Peyer's patch (tissue), 4 donors: Measurements from ENCODE around the gene KLHL20. TPM values are rescaled to one million over a fixed set of nuclear protein-coding genes. Genes with fewer than 3 reads are reported as not detected.
A peak's percentile ranks its signal among the peaks of the same experiment; 100 is the strongest.
"Not testable (repeated sequence)": the region's sequence is repeated elsewhere in the genome, so short reads cannot be mapped to it uniquely, and the experiment has no call there.

ENCODE experiments used
- DNase-seq, 3 donors: peaks; one replicate each; pipeline ENCODE4 v3.0.0-alpha.2; 2017 to 2019
- H3K27ac ChIP-seq, 4 donors: fragments of 200-600 bp; sonication (generic); one replicate each; pipeline ENCODE4 v1.5.1; 2016 to 2019
- H3K27me3 ChIP-seq, 2 donors: fragments of 200-600 bp; sonication (generic); one replicate each; pipeline ENCODE4 v1.5.1; 2019
- H3K36me3 ChIP-seq, 3 donors: fragments of 200-600 bp; sonication (generic); one replicate each; pipeline ENCODE4 v1.5.1; 2016 to 2019
- H3K4me1 ChIP-seq, 4 donors: fragments of 200-600 bp; sonication (generic); one replicate each; pipeline ENCODE4 v1.5.1; 2016 to 2019
- H3K4me3 ChIP-seq, 4 donors: fragments of 200-600 bp; sonication (generic); 1 replicate in 3 of 4; 2 replicates in 1 of 4; pipeline ENCODE4 v1.5.1; 2016 to 2019; ENCODE audit warnings: mild to moderate bottlenecking in 1 of 4
- H3K9me3 ChIP-seq, 4 donors: fragments of 200-600 bp; sonication (generic); one replicate each; pipeline ENCODE4 v1.5.1; 2016 to 2019; ENCODE audit warnings: mild to moderate bottlenecking in 1 of 4
- CTCF ChIP-seq, 6 experiments: fragments of 450-650 bp in 4 of 6; fragments of 200-600 bp in 2 of 6; sonication (generic) in 1 of 6; IDR thresholded peaks; one replicate each; pipeline ENCODE4 v1.5.1; 2017 to 2019; ENCODE audit warnings: antibody characterized with exemption in 6 of 6, mild to moderate bottlenecking in 3 of 6, moderate library complexity in 1 of 6
- POLR2A ChIP-seq, 2 donors: fragments of 450-650 bp; IDR thresholded peaks; one replicate each; pipeline ENCODE4 v1.5.1; 2017; ENCODE audit warnings: antibody characterized with exemption in 2 of 2, mild to moderate bottlenecking in 2 of 2, moderate library complexity in 2 of 2
- total RNA-seq, 4 donors: library from RNA; depleted of rRNA; stranded (reverse); fragments of >200 nt; gene quantifications; one replicate each; pipeline ENCODE4 v1.1.0, GENCODE V29; 2016

KLHL20 gene, protein sequence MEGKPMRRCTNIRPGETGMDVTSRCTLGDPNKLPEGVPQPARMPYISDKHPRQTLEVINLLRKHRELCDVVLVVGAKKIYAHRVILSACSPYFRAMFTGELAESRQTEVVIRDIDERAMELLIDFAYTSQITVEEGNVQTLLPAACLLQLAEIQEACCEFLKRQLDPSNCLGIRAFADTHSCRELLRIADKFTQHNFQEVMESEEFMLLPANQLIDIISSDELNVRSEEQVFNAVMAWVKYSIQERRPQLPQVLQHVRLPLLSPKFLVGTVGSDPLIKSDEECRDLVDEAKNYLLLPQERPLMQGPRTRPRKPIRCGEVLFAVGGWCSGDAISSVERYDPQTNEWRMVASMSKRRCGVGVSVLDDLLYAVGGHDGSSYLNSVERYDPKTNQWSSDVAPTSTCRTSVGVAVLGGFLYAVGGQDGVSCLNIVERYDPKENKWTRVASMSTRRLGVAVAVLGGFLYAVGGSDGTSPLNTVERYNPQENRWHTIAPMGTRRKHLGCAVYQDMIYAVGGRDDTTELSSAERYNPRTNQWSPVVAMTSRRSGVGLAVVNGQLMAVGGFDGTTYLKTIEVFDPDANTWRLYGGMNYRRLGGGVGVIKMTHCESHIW
- total RNA-seq: 10 to 100 TPM; 24.8 to 38.5 (median 33.6) TPM

- DNase-seq: peak; percentile 83 to 91 (median 85)
- peaks cover 0 to 7% (median 0%) of the 10 kb centered on the region in 3 donors for H3K36me3 ChIP-seq
- peak within 1 kb of the TSS; percentile 78 to 93 (median 89) for H3K27ac ChIP-seq
Measured at GRCh38 chr1:173714759-173715537, at the start of gene KLHL20. TSS of gene KLHL20 (plus strand) at chr1:173714981. CDS start at chr1:173716044, 1,063 bp downstream.

GRCh38 chr1:173666646-173667045, 48.1 kb upstream of the KLHL20 start:
- peaks cover 0 to 6% (median 0%) of the 10 kb centered on the region in 4 donors for H3K4me1 ChIP-seq
- DNase-seq: no peak
- no peak overlapping the region for H3K27ac ChIP-seq
- no peak for TF ChIP-seq POLR2A (IDR thresholded peaks at IDR 0.05)
- no peaks in the 10 kb centered on the region for H3K9me3 ChIP-seq
- peaks cover 0 to 4% of the 10 kb centered on the region in 2 donors for H3K27me3 ChIP-seq
- H3K4me3 ChIP-seq: no peak overlapping the region
- no peaks in the 10 kb centered on the region for H3K36me3 ChIP-seq

More at GRCh38 chr1:173714759-173715537, at the start of gene KLHL20:
- Histone ChIP-seq H3K4me3 (peak within 1 kb of the TSS; percentile 53 to 84 (median 74)), H3K9me3 (no peaks in the 10 kb centered on the region), H3K4me1 (peaks cover 0 to 24% (median 2%) of the 10 kb centered on the region in 4 donors), H3K27me3 (no peaks in the 10 kb centered on the region)
- TF ChIP-seq POLR2A (IDR thresholded peaks at IDR 0.05) (peak; percentile 69 to 84), CTCF (IDR thresholded peaks at IDR 0.05) (peak in 2 of 6 experiments; percentile 14 to 18)

DNA sequence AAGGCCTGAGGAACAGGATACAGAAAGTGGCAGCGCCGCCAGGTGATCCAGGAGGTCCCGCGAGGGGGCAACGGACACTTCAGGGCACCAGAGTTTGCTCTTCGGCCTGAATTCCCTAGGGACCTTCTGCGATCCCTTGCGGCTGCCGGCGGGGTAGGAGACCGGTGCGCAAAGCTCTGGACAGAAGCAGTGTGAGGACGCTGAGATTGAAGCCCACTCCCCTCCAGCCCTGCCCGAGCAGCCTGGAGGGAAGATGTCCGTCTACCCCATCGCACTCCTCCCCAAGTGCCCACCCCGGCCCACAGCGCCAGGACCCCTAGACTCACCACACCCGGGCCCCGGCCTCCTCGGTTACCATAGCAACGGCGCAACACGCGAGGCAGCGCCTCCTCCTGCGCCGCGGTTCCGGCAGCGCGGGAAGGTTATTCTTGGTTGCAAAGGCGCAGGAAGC, 45.3 kb upstream of the KLHL20 start, which contains the start of gene ANKRD45:
Gene ANKRD45 (minus strand): TSS at position 361 of the 451 bp plus-strand sequence. CDS start 10,433 bp downstream, outside the sequence.
- Histone ChIP-seq H3K27ac (no peak within 1 kb of the TSS), H3K36me3 (no peaks in the 10 kb centered on the region), H3K4me3 (peak within 1 kb of the TSS in 1 of 4 donors; percentile 35), H3K9me3 (no peaks in the 10 kb centered on the region), H3K4me1 (peaks cover 0 to 6% (median 0%) of the 10 kb centered on the region in 4 donors), H3K27me3 (peaks cover 0 to 4% of the 10 kb centered on the region in 2 donors)
- TF ChIP-seq CTCF (IDR thresholded peaks at IDR 0.05) (no peak), POLR2A (IDR thresholded peaks at IDR 0.05) (no peak)
- no peak for DNase-seq

GRCh38 chr1:173674496-173674895, 40.3 kb upstream of the KLHL20 start:
- H3K4me1 ChIP-seq, H3K36me3 ChIP-seq, H3K9me3 ChIP-seq, H3K4me3 ChIP-seq, H3K27ac ChIP-seq, H3K27me3 ChIP-seq, DNase-seq: not testable (repeated sequence)

DNA sequence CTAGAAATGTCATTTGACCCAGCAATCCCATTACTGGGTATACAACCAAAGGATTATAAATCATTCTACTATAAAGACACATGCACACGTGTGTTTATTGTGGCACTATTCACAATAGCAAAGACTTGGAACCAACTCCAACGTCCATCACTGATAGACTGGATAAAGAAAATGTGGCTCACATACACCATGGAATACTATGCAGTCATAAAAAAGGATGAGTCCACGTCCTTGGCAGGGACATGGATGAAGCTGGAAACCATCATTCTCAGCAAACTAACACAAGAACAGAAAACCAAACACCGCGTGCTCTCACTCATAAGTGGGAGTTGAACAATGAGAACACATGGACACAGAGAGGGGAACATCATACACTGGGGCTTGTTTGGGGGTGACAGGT, 34.6 kb upstream of the KLHL20 start:
- not testable (repeated sequence) for H3K27ac ChIP-seq, H3K4me3 ChIP-seq, H3K9me3 ChIP-seq, H3K36me3 ChIP-seq, DNase-seq, H3K27me3 ChIP-seq, H3K4me1 ChIP-seq

- no peak for DNase-seq
- Histone ChIP-seq H3K4me1 (no peaks in the 10 kb centered on the region), H3K27me3 (no peaks in the 10 kb centered on the region), H3K9me3 (no peaks in the 10 kb centered on the region), H3K27ac (no peak overlapping the region), H3K4me3 (no peak overlapping the region), H3K36me3 (no peaks in the 10 kb centered on the region)
- TF ChIP-seq CTCF (IDR thresholded peaks at IDR 0.05) (no peak), POLR2A (IDR thresholded peaks at IDR 0.05) (no peak)
Measured at GRCh38 chr1:173682184-173682583, 32.6 kb upstream of the KLHL20 start.

- H3K9me3 ChIP-seq, H3K27me3 ChIP-seq, H3K4me1 ChIP-seq, DNase-seq, H3K4me3 ChIP-seq, H3K36me3 ChIP-seq, H3K27ac ChIP-seq: not testable (repeated sequence)
Measured at GRCh38 chr1:173683838-173684237, 30.9 kb upstream of the KLHL20 start.

DNA sequence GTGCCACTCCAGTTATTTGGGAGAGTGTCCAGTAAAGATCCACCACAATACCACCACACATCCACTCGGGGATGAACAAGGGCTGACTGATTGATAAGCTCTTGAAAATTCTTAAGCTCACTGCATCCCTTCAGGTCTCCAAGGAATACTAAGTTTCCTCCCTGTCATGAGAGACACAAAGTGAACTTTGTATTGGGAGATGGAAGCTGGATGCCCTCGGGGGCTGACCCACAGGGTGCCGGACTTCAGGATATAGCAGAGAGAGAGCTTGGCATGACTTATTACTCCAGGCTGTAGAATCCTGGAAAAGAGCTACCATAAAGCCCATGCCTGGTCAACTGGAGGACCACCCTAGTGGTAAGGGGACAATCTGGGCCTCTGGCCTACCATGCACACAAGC, 29.7 kb upstream of the KLHL20 start:
- H3K4me1 ChIP-seq, H3K36me3 ChIP-seq, H3K4me3 ChIP-seq, H3K27ac ChIP-seq, DNase-seq, H3K9me3 ChIP-seq, H3K27me3 ChIP-seq: not testable (repeated sequence)
